Epithelial cell of esophagus (primary cell): ENCODE results near the gene NRG3.

Experiments
- DNase-seq: peaks from one replicate; pipeline ENCODE4 v3.0.0; 2010; ENCODE audit warnings: low read depth
- H3K4me3 ChIP-seq: 2 replicates; pipeline ENCODE4 v1.5.1; 2011; ENCODE audit warnings: mild to moderate bottlenecking, low read length, control low read depth
- TF ChIP-seq, protein P1 (sequence below): IDR thresholded peaks from 2 replicates; pipeline ENCODE4 v1.5.1; 2011; ENCODE audit warnings: low read depth, mild to moderate bottlenecking, low read length, control low read depth, inconsistent platforms; ENCODE audit not compliant: insufficient read depth; ENCODE audit errors: missing control alignments

NRG3 gene

GRCh38 chr10:82558014-82558607 lies 683.1 kb downstream of the NRG3 start:
- no peak overlapping the region for H3K4me3 ChIP-seq
- no peak for DNase-seq

GRCh38 chr10:82564353-82565196 lies 689.6 kb downstream of the NRG3 start:
- TF ChIP-seq, protein P1, sequence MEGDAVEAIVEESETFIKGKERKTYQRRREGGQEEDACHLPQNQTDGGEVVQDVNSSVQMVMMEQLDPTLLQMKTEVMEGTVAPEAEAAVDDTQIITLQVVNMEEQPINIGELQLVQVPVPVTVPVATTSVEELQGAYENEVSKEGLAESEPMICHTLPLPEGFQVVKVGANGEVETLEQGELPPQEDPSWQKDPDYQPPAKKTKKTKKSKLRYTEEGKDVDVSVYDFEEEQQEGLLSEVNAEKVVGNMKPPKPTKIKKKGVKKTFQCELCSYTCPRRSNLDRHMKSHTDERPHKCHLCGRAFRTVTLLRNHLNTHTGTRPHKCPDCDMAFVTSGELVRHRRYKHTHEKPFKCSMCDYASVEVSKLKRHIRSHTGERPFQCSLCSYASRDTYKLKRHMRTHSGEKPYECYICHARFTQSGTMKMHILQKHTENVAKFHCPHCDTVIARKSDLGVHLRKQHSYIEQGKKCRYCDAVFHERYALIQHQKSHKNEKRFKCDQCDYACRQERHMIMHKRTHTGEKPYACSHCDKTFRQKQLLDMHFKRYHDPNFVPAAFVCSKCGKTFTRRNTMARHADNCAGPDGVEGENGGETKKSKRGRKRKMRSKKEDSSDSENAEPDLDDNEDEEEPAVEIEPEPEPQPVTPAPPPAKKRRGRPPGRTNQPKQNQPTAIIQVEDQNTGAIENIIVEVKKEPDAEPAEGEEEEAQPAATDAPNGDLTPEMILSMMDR, result no peak

More at GRCh38 chr10:82558014-82558607, 683.1 kb downstream of the NRG3 start:
- TF ChIP-seq, protein P1, result no peak

DNA sequence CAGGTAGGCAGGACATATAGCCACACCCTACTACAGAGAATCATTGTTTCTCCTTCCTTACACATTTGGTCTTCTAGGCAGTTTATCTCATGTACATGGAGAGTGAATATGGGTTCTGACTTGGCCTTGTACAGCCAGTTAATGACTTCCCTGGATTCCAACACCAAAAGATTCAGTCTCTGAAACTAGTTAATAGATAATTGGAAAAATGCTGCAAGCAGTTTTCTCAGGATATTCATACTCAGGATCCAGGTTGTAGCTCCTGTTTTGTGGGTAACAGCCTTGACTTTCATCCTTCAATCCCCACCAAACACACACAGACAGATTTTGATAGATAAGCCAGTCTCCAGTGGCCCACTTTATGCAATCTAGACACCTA lies 690.2 kb downstream of the NRG3 start:
- no peak for DNase-seq
- H3K4me3 ChIP-seq, result no peak overlapping the region
- TF ChIP-seq, protein P1, result no peak

More at GRCh38 chr10:82564353-82565196, 689.6 kb downstream of the NRG3 start:
- no peak overlapping the region for H3K4me3 ChIP-seq
- no peak for DNase-seq

GRCh38 chr10:82572744-82573143 lies 697.8 kb downstream of the NRG3 start:
- TF ChIP-seq, protein P1, result no peak
- H3K4me3 ChIP-seq, result no peak overlapping the region
- DNase-seq, result no peak

DNA sequence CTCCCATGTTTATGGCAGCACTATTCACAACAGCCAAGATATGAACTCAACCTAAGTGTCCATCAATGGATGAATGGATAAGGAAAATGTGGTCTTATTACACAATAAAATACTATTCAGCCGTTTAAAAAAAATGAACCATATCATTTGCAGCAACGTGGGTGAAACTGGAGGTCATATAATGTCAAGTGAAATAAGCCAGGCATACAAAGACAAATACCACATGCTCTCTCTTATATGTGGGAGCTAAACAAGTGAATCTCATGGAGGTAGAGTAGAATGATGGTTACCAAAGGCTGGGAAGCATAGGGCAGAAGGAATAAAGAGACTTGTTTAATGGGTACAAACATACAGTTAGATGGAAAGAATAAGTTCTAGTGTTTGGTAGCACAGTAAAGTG lies 699.1 kb downstream of the NRG3 start:
- H3K4me3 ChIP-seq, result no peak overlapping the region
- TF ChIP-seq, protein P1, result no peak
- DNase-seq, result no peak

DNA sequence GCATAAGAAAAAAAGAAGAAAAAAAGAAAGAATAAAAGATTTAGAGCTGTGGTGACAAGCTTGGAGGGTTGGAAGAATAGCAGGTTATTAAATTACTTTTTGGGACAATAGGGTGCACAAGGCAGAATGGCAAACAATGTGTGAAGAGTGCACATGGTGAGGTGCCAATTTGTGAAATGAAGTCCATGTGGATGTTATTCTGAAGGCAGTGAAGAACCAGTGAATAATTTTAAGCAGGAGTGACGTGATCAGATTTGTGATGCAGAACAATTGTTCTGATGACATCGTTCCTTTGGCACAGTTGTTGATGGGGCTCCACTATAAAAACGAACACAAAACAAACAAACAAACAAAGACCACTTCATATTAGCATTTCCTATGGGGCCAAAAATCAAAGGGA lies 700.3 kb downstream of the NRG3 start:
- TF ChIP-seq, protein P1, result no peak
- no peak for DNase-seq
- no peak overlapping the region for H3K4me3 ChIP-seq
